ENCODE data around the gene PHAX. TPM values are rescaled to one million over a fixed set of nuclear protein-coding genes. Genes with fewer than 3 reads are reported as not detected.

The PHAX gene
- total and polyA plus RNA-seq, 10 of the 15 experiments (the other 5 are each of a cell fraction or from before 2014, with no cell fraction given) = 28.2 to 88.7 (median 60.3) TPM

DNA sequence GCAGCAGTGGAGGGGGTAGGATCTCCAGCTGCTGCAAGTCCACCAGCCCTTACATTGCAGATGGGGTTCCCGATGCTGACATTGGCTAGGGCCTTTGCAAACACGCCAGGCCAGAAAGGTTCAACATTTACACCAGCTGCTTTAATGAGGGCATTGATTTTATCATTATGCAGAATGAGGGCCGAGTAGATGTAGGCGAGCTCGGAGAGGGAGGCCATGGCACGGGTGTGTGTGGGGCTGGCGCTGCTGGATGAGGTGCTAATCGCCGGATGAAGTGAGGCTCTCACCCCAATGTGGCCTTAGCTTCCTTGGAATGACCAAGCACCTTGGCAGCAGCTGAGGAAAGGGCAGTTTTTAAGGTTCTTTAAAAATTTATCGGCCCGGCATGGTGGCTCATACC, 27.4 kb downstream of the PHAX start (continued):
- TF ChIP-seq, protein P1, sequence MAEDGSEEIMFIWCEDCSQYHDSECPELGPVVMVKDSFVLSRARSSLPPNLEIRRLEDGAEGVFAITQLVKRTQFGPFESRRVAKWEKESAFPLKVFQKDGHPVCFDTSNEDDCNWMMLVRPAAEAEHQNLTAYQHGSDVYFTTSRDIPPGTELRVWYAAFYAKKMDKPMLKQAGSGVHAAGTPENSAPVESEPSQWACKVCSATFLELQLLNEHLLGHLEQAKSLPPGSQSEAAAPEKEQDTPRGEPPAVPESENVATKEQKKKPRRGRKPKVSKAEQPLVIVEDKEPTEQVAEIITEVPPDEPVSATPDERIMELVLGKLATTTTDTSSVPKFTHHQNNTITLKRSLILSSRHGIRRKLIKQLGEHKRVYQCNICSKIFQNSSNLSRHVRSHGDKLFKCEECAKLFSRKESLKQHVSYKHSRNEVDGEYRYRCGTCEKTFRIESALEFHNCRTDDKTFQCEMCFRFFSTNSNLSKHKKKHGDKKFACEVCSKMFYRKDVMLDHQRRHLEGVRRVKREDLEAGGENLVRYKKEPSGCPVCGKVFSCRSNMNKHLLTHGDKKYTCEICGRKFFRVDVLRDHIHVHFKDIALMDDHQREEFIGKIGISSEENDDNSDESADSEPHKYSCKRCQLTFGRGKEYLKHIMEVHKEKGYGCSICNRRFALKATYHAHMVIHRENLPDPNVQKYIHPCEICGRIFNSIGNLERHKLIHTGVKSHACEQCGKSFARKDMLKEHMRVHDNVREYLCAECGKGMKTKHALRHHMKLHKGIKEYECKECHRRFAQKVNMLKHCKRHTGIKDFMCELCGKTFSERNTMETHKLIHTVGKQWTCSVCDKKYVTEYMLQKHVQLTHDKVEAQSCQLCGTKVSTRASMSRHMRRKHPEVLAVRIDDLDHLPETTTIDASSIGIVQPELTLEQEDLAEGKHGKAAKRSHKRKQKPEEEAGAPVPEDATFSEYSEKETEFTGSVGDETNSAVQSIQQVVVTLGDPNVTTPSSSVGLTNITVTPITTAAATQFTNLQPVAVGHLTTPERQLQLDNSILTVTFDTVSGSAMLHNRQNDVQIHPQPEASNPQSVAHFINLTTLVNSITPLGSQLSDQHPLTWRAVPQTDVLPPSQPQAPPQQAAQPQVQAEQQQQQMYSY (CRISPR knock-in tag; IDR thresholded peaks at IDR 0.05) = no peak
- TF ChIP-seq, protein P2, sequence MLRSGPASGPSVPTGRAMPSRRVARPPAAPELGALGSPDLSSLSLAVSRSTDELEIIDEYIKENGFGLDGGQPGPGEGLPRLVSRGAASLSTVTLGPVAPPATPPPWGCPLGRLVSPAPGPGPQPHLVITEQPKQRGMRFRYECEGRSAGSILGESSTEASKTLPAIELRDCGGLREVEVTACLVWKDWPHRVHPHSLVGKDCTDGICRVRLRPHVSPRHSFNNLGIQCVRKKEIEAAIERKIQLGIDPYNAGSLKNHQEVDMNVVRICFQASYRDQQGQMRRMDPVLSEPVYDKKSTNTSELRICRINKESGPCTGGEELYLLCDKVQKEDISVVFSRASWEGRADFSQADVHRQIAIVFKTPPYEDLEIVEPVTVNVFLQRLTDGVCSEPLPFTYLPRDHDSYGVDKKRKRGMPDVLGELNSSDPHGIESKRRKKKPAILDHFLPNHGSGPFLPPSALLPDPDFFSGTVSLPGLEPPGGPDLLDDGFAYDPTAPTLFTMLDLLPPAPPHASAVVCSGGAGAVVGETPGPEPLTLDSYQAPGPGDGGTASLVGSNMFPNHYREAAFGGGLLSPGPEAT (IDR thresholded peaks at IDR 0.05; ENCODE audit: low read depth) = no peak
- TF ChIP-seq CREM (IDR thresholded peaks at IDR 0.05; ENCODE audit: low read depth) = no peak

DNA sequence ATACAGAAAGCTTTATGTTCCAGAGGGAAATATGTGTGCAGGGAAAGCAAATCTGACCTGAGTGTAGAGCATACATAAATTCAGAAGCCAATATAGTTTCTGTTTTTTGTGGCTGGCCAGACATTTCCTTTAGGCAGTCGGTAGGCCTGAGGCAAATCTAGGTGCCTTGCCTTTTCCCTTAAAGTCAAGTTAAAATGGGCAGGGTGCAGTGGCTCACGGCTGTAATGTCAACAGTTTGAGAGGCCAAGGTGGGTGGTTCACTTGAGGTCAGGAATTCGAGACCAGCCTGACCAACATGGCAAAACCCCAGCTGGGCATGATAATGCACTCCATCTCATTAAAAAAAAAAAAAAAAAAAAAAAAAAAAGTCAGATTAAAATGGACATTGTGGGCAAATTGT, 31.2 kb downstream of the PHAX start:
- Histone ChIP-seq H3K9ac (ENCODE audit: control insufficient read depth, insufficient read depth, low read length) (no peak overlapping the region), H3K4me3 (no peak overlapping the region), H3K79me2 (ENCODE audit: control insufficient read depth, insufficient read depth, low read length) (no peaks in the 10 kb centered on the region), H3K36me3 (ENCODE audit: control insufficient read depth in 2 of 2, insufficient read depth in 2 of 2, low read length in 1 of 2) (no peaks in the 10 kb centered on the region), H3K27ac (ENCODE audit: control insufficient read depth, insufficient read depth) (no peak overlapping the region), H4K20me1 (ENCODE audit: control insufficient read depth, insufficient read depth) (no peaks in the 10 kb centered on the region), H3K4me1 (ENCODE audit: control insufficient read depth, insufficient read depth, low read length) (no peaks in the 10 kb centered on the region), H3K4me2 (ENCODE audit: control insufficient read depth, insufficient read depth) (no peak overlapping the region), H3K27me3 (replicated peaks in 1 of 2; ENCODE audit: control insufficient read depth in 2 of 2, insufficient read depth in 2 of 2, low read length in 1 of 2) (no peaks in the 10 kb centered on the region), H2AFZ (ENCODE audit: control insufficient read depth, low read depth, low read length) (no peak overlapping the region), H3K9me3 (replicated peaks; ENCODE audit: control insufficient read depth, insufficient read depth, low read length) (no peaks in the 10 kb centered on the region)
- in situ Hi-C loops (cut with MboI) = no loop called here
- FAIRE-seq (no peak), ATAC-seq (no peak), DNase-seq (ENCODE audit: low read depth, low spot score) (no peak)
- BruUV-seq (replicated peaks) = no TSS peak
- ChIA-PET POLR2A (no interaction called here), SMC1A (ENCODE audit: uncharacterized antibody, unreplicated experiment) (no interaction called here), RAD21 (ENCODE audit: unreplicated experiment) (no interaction called here), CTCF (interaction anchor here (1.6 kb wide), 1 partner anchor 31 kb away, joined by 3 read pairs; the partner anchor contains the start of gene PHAX)
- WGBS (ENCODE audit: insufficient coverage, insufficient replicate concordance, low lambda C conversion rate, missing lambda C conversion rate) = 29% methylated on average over 3 of the region's 3 CpGs
- intact Hi-C loops (cut with micrococcal nuclease; ENCODE audit: unreplicated experiment) = no loop called here
- TF ChIP-seq, protein P3, sequence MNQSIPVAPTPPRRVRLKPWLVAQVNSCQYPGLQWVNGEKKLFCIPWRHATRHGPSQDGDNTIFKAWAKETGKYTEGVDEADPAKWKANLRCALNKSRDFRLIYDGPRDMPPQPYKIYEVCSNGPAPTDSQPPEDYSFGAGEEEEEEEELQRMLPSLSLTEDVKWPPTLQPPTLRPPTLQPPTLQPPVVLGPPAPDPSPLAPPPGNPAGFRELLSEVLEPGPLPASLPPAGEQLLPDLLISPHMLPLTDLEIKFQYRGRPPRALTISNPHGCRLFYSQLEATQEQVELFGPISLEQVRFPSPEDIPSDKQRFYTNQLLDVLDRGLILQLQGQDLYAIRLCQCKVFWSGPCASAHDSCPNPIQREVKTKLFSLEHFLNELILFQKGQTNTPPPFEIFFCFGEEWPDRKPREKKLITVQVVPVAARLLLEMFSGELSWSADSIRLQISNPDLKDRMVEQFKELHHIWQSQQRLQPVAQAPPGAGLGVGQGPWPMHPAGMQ (IDR thresholded peaks at IDR 0.05; ENCODE audit: borderline replicate concordance) = no peak
- no peak for TF ChIP-seq CHD4 (IDR thresholded peaks at IDR 0.05)
- TF ChIP-seq, protein P4, sequence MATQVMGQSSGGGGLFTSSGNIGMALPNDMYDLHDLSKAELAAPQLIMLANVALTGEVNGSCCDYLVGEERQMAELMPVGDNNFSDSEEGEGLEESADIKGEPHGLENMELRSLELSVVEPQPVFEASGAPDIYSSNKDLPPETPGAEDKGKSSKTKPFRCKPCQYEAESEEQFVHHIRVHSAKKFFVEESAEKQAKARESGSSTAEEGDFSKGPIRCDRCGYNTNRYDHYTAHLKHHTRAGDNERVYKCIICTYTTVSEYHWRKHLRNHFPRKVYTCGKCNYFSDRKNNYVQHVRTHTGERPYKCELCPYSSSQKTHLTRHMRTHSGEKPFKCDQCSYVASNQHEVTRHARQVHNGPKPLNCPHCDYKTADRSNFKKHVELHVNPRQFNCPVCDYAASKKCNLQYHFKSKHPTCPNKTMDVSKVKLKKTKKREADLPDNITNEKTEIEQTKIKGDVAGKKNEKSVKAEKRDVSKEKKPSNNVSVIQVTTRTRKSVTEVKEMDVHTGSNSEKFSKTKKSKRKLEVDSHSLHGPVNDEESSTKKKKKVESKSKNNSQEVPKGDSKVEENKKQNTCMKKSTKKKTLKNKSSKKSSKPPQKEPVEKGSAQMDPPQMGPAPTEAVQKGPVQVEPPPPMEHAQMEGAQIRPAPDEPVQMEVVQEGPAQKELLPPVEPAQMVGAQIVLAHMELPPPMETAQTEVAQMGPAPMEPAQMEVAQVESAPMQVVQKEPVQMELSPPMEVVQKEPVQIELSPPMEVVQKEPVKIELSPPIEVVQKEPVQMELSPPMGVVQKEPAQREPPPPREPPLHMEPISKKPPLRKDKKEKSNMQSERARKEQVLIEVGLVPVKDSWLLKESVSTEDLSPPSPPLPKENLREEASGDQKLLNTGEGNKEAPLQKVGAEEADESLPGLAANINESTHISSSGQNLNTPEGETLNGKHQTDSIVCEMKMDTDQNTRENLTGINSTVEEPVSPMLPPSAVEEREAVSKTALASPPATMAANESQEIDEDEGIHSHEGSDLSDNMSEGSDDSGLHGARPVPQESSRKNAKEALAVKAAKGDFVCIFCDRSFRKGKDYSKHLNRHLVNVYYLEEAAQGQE (IDR thresholded peaks at IDR 0.05; ENCODE audit: low read depth, low read length) = no peak
- TF ChIP-seq RAD21 (IDR thresholded peaks at IDR 0.05; ENCODE audit: insufficient read depth, low read depth, low read length) = no peak
- TF ChIP-seq, protein P5, sequence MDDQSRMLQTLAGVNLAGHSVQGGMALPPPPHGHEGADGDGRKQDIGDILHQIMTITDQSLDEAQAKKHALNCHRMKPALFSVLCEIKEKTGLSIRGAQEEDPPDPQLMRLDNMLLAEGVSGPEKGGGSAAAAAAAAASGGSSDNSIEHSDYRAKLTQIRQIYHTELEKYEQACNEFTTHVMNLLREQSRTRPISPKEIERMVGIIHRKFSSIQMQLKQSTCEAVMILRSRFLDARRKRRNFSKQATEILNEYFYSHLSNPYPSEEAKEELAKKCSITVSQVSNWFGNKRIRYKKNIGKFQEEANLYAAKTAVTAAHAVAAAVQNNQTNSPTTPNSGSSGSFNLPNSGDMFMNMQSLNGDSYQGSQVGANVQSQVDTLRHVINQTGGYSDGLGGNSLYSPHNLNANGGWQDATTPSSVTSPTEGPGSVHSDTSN (IDR thresholded peaks at IDR 0.05; ENCODE audit: insufficient replicate concordance, low read depth, low read length) = no peak
- no peak for TF ChIP-seq CHD1 (IDR thresholded peaks at IDR 0.05; ENCODE audit: low read depth, low read length)
- no peak for TF ChIP-seq ZNF622 (IDR thresholded peaks at IDR 0.05)
- TF ChIP-seq MYB (IDR thresholded peaks at IDR 0.05; ENCODE audit: borderline replicate concordance, low read depth, low read length) = no peak

Data from GM12878 (cell line).